HG03460 (cell line): ENCODE results near the gene GEN1.

ENCODE experiments used
- ATAC-seq: cut with Tn5 transposase; IDR thresholded peaks from one replicate; pipeline ENCODE4 v1.9.1; 2021; ENCODE audit not compliant: unreplicated experiment

GEN1 gene

DNA sequence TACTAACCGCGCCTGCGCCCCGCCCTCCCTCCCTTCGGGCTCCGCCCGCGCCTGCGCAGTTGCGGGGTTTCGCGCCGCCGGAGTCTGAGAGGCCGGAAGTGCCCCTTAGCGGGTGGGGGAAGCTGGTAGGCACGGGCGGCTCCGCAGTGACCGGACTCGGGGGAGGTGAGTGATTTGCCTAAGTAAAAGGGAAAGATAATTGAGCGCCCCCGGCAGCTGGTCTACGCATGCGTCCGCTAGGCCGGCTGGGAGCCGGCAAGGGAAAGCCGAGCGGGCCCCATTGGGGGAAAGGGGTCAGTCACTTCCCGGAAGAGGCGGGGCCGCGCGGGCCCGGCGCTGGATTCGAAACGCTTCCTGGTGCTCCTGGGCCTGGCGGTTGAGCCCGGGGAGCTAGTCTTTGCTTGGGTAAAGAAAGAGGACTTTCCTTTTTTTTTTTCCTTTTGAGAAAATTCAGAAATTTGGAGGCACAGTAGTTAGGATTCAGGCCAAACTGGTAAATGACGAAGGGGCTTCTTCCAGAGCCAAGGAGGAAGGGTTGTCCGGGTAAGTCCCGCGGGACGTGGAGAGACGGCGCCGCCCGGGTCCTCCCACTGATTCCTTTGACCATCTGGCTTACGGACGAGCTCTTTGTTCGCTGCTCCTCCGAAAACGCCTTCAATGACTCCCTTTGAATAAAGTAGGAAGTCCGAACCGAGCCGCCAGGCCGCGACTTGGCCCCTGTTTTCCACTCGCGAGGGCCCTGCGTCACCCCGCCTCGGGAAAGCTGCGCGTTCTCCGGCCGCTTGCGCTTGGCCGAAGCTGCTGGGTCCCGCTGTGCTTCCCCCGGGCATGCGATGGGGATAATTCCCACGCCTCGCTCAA is at the start of gene GEN1, which contains the start of gene SMC6:
Gene GEN1, plus strand, starts transcription at position 336 of the 861 bp plus-strand sequence. CDS start 5,806 bp downstream, outside the sequence.
Gene SMC6, minus strand, starts transcription at position 8 of the 861 bp plus-strand sequence. CDS start 7,864 bp downstream, outside the sequence.
- ATAC-seq: peak; percentile 65

- ATAC-seq: no peak
Measured at GRCh38 chr2:17706845-17707244, 47.1 kb upstream of the GEN1 start.

DNA sequence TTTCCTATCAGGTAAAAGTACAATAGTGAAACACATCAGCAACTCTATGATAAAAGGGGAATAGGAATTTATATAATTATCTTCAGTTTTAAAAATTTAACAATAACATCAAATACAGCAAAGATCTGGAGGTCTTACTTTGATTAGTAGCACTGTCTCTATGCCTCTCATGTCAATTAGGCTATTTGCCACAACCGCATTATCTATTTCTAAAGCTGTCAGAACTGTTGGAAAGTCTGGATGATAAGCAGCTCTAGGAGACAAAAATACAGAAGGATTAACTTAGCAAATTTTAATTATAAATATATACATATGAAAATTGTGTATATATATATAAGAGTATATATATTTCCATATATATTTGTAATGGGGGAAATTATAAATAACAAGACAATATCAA is 45.4 kb upstream of the GEN1 start:
- ATAC-seq: no peak

DNA sequence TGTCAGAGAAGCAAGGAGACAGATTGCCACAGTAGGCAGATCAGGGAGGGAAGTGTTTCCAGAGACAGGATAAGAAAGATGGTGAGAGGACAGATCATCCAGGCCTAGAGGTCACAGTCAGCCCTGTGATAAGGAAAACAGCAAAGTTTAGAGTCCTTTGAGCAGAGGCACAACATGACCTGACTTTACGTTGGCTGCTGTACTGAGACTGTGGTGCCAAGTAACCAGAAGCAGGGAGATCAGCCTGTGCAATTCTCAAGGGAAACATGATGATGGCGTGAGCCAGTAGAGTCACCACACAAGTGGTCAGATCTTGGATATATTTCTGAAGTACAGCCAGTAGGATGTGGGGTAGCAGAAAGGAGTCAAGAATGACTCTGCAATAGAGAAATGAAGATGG is 44.0 kb upstream of the GEN1 start:
- no peak for ATAC-seq

GRCh38 chr2:17710547-17711248 is 43.2 kb upstream of the GEN1 start:
- ATAC-seq: no peak

- ATAC-seq: no peak
Measured at GRCh38 chr2:17713291-17713690, 40.6 kb upstream of the GEN1 start.

GRCh38 chr2:17717666-17718065 is 36.3 kb upstream of the GEN1 start:
- ATAC-seq: no peak

DNA sequence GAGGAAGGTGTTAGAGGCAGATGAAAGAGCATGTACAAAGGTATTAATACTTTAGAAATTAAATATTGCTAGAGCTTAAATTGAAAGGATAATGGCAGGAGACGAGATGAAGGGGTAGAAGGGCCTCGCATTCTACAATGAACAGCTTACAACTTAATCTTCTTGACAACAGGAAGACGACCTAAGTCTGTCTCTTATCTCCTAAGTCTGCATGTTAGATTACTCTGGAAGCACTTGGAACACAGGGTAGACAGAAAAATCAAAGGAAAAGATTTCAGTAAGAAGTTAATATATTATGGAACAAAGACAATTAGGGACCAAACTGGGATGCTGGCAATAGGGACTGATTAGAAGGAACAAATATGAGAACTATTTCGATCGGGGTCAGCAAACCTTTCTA is 35.2 kb upstream of the GEN1 start:
- ATAC-seq: no peak

DNA sequence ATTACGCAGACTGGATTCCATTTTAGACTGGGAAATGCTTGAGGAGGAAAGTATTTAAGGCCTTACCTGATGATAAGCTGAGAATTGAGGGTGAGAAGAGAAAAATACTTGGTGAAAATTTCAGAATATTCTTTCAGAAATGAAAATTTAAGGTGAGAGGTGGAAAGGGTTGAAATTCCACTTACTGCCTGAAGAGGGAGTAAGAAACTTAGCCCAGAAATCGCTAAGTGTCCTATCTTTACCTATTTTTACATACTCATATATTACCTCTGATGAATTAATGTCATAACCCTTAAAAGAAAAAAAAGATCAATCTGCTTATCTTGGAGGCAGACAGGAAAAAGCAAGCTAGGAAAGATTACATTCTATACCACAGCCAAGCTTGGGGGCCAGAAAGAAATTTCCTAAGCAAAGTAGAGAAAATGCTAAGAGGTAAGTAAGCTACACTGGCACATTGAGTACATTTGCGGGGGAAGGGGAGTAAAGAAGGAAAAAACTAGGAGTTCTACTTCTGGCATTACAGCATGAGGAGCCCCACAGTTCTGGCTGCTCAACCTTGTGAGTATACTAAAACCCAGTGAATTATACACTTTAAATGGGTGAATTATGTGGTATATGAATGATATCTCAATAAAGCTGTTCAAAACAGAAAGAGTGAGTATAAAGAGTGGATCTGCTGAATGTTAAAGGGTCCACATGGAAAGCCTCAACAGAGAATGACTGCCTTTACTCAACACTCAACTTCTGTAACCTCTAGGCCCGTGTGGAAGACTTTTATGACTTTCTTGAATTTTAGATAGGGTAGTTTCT is 34.2 kb upstream of the GEN1 start:
- peak; percentile 74 for ATAC-seq

DNA sequence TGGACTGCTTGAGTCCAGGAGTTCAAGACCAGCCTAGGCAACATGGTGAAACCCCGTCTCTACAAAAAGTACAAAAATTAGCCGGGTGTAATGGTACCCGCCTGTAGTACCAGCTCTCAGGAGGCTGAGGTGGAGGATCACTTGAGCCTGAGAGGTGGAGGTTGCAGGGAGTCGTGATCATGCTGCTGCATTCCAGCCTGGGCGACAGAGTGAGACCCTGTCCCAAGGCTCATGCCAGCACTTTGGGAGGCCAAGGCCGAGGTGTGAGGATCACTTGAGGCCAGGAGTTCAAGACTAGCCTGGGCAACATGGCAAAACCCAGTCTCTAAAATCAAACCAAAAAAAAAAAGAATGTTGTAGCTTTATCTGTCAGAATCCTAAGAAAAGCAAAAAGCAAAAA is 25.7 kb upstream of the GEN1 start:
- ATAC-seq: no peak

DNA sequence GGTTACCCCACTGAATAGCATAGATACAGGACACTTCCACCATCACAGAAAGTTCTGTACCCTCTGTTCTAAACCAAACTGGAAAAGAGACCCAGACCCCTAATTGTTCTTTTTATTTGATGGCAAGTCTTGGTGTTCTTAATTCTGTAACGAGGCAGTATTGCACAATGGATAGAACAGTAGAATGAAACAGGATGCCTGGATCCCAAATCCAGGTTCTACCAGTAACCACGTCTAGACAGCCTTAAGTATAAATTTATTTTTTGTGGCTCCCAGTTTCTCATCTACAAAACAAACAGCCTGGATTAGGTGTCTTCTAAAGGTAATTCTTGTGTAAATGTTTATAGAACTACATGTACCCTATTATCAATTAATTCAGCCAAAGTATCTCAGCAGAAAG is 24.1 kb upstream of the GEN1 start:
- ATAC-seq: no peak

DNA sequence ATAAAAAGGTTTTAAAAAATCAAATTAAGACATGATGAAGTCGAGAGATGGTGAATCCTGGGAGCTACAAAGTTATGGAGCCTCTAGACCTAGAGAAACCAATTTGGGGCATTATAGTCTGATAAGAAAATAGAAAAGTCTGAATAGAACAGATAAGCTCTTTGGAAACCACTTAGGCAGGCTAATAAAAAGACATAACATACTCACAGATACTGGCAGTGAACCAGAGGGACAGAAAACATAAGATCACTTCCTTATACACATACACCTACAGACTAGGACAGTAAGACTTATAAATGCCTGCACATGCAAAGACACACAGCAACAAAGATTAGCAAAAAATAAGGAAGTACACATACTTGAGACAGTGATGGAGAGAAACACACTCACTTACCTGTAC is 20.3 kb upstream of the GEN1 start:
- no peak for ATAC-seq

DNA sequence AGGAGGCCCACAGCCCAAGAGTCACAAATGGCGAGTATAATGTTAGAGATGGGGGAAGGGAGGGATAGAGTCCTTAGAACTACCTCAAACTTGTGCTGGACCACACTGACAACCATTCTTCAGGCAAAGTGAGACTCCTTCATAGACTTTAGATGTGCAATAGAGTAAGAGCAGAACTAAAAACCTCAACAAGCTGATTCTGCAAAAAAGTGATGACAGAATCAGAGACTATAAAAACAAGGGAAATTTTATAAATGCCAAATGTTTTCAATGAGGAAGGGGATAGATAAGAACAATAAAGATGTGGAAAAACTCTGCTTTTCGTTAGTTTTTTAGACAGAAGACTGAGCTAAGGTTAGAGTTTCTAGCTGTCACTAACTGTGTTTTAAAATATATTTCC is 18.1 kb upstream of the GEN1 start:
- no peak for ATAC-seq

GRCh38 chr2:17736989-17737388 is 16.9 kb upstream of the GEN1 start:
- no peak for ATAC-seq

- no peak for ATAC-seq
Measured at GRCh38 chr2:17740203-17740602, 13.7 kb upstream of the GEN1 start.

GRCh38 chr2:17747684-17748452 is 6.1 kb upstream of the GEN1 start:
- ATAC-seq: no peak

- ATAC-seq: no peak
Measured at GRCh38 chr2:17748745-17749144, 5.2 kb upstream of the GEN1 start.

DNA sequence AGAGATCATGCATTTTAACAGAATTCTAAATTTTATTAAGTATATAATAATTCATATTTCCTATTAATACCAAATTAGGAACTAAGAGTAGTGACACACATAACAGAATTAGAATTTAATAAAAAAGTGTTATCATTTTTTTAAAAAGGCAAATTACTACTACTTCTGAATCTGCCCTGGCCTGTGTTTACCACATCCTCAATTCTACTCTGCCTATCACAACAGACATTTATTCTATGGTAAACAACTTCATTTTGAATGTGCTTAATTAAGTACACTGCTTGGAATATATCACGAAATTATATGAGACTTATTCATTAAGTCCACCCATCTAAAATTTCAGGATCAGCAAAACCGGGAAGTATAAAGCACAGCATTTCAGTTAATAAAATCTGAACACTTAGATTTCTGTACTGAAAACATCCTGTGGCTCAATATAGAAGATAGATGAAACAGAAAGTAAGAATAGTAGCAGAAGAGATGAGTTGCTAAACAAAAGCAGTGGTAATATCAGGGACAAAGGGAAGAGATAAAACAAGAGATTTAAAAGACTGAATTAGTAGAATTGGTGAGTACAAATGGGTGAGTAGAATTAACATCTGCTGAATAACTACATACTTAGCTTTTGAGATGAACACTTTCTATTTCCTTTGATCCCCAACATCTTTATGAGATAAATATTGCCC is 4.0 kb upstream of the GEN1 start:
- peak; percentile 24 for ATAC-seq

DNA sequence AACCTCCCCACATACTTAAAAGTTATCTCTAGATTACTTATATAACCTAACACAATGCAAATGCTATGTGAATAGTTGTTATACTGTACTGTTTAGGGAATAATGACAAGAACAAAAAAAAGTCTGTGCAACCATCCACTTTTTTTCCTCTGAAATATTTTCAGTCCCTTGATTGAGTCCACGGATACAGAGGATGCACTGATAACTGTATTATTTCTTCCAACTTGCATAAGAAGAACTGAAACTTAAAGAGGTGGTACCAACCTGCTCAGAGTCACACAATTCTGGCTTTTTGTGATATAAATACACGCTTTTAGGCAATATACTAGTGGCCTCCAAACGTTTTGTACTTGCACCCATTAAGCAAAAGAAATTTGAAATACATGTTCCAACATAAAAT is 1.7 kb upstream of the GEN1 start:
- ATAC-seq: peak; percentile 12
